Endodermal cell (in vitro differentiated cells): ENCODE data around the gene RIBC2. TPM values are rescaled to one million over a fixed set of nuclear protein-coding genes. Genes with fewer than 3 reads are reported as not detected.

Experiments used
- DNase-seq: peaks from one replicate; pipeline ENCODE4 v3.0.0-alpha.2; 2017
- H3K27ac ChIP-seq: 2 replicates; pipeline ENCODE4 v1.5.1; 2013; ENCODE audit warnings: mild to moderate bottlenecking, low read depth, low read length, moderate library complexity
- H3K27me3 ChIP-seq: 2 replicates; pipeline ENCODE4 v1.6.1; 2013; ENCODE audit warnings: mild to moderate bottlenecking, low read length, moderate library complexity; ENCODE audit not compliant: insufficient read depth, control insufficient read depth, poor library complexity, severe bottlenecking
- H3K36me3 ChIP-seq: 2 replicates; pipeline ENCODE4 v1.7.0; 2013; ENCODE audit warnings: mild to moderate bottlenecking, low read length, moderate library complexity; ENCODE audit not compliant: control insufficient read depth, insufficient read depth
- H3K4me1 ChIP-seq: one replicate; pipeline ENCODE4 v1.7.0; 2013; ENCODE audit warnings: low read length; ENCODE audit not compliant: control insufficient read depth, insufficient read depth
- H3K4me3 ChIP-seq: 2 replicates; pipeline ENCODE4 v1.5.1; 2013; ENCODE audit warnings: mild to moderate bottlenecking, low read length, moderate library complexity
- H3K9ac ChIP-seq: 2 replicates; pipeline ENCODE4 v1.6.1; 2013; ENCODE audit warnings: mild to moderate bottlenecking, low read length, moderate library complexity; ENCODE audit not compliant: poor library complexity, severe bottlenecking; ENCODE audit errors: extremely low read depth
- H3K9me3 ChIP-seq: 2 replicates; pipeline ENCODE4 v1.6.1; 2013; ENCODE audit warnings: mild to moderate bottlenecking, low read length, moderate library complexity; ENCODE audit not compliant: control insufficient read depth
- H3K27ac Mint-ChIP-seq: 2 replicates; pipeline ENCODE4 v1.8.0; 2020; ENCODE audit warnings: mixed read lengths
- H3K27me3 Mint-ChIP-seq: 2 replicates; pipeline ENCODE4 v1.8.0; 2021; ENCODE audit warnings: mild to moderate bottlenecking, mixed read lengths; ENCODE audit not compliant: insufficient read depth
- H3K36me3 Mint-ChIP-seq: 2 replicates; pipeline ENCODE4 v1.8.0; 2020; ENCODE audit warnings: low read depth, mixed read lengths
- H3K4me1 Mint-ChIP-seq: 2 replicates; pipeline ENCODE4 v1.8.0; 2020; ENCODE audit warnings: mixed read lengths
- H3K4me3 Mint-ChIP-seq: 2 replicates; pipeline ENCODE4 v1.8.0; 2020; ENCODE audit warnings: mild to moderate bottlenecking, moderate library complexity, mixed read lengths
- H3K9me3 Mint-ChIP-seq: 2 replicates; pipeline ENCODE4 v1.8.0; 2020; ENCODE audit warnings: mild to moderate bottlenecking, mixed read lengths
- CTCF ChIP-seq: fragments of 200-600 bp; sonication (generic); conservative IDR thresholded peaks from 2 replicates; pipeline ENCODE4 v1.5.0; 2021; ENCODE audit warnings: antibody characterized with exemption, mild to moderate bottlenecking
- WGBS, 2 experiments: methylation state at CpG; one replicate each; pipeline versions ENCODE4 v1.1.5 to v1.1.7; 2013; ENCODE audit warnings: missing lambda C conversion rate in 2 of 2, mixed read lengths in 1 of 2; ENCODE audit not compliant: insufficient coverage in 1 of 2, insufficient read length in 1 of 2; 5-methylcytosine and 5-hydroxymethylcytosine counted together
- total RNA-seq, 2 donors: library from RNA; stranded (reverse); fragmentation: NEBNext Ultra II Directional in 1 of 2; extraction: Animal tissue kit (Norgen Biotek cat#: 25700) in 1 of 2; gene quantifications; 2 replicates in 1 of 2; 3 replicates in 1 of 2; pipeline ENCODE4 v1.2.1, GENCODE V29; 2021

Gene RIBC2
- total RNA-seq, 2 donors from 2014 or later, result 10.6 to 15.2 TPM

GRCh38 chr22:45389546-45389945 lies 23.9 kb upstream of the RIBC2 start:
- DNase-seq, result no peak
- H3K36me3 ChIP-seq, result no peaks in the 10 kb centered on the region
- no peak overlapping the region for H3K4me3 ChIP-seq
- Mint-ChIP-seq H3K4me1 (no peaks in the 10 kb centered on the region), H3K9me3 (no peaks in the 10 kb centered on the region), H3K27ac (no peak overlapping the region), H3K36me3 (no peaks in the 10 kb centered on the region), H3K4me3 (no peak overlapping the region), H3K27me3 (peaks cover 4% of the 10 kb centered on the region)
- no peak overlapping the region for H3K9ac ChIP-seq
- H3K27ac ChIP-seq, result no peak overlapping the region
- TF ChIP-seq CTCF, result no peak
- no peaks in the 10 kb centered on the region for H3K27me3 ChIP-seq
- H3K4me1 ChIP-seq, result no peaks in the 10 kb centered on the region
- H3K9me3 ChIP-seq, result no peaks in the 10 kb centered on the region
- 90 to 100% methylated on average over 1 to 3 of the region's 3 CpGs for WGBS, 2 experiments

GRCh38 chr22:45397806-45398205 lies 15.7 kb upstream of the RIBC2 start:
- no peaks in the 10 kb centered on the region for H3K27me3 Mint-ChIP-seq
- no peaks in the 10 kb centered on the region for H3K9me3 Mint-ChIP-seq
- H3K27ac Mint-ChIP-seq, result no peak overlapping the region
- no peaks in the 10 kb centered on the region for H3K4me1 Mint-ChIP-seq
- no peak overlapping the region for H3K4me3 Mint-ChIP-seq
- H3K27ac ChIP-seq, result no peak overlapping the region
- DNase-seq, result peak; percentile 72
- no peak overlapping the region for H3K9ac ChIP-seq
- no peaks in the 10 kb centered on the region for H3K27me3 ChIP-seq
- no peaks in the 10 kb centered on the region for H3K36me3 Mint-ChIP-seq
- H3K4me1 ChIP-seq, result no peaks in the 10 kb centered on the region
- WGBS, 2 experiments, result 89 to 93% methylated on average over 5 of the region's 5 CpGs
- H3K9me3 ChIP-seq, result peaks cover 9% of the 10 kb centered on the region
- H3K36me3 ChIP-seq, result no peaks in the 10 kb centered on the region
- no peak overlapping the region for H3K4me3 ChIP-seq
- peak; percentile 63 for TF ChIP-seq CTCF

- H3K36me3 Mint-ChIP-seq, result no peaks in the 10 kb centered on the region
- Histone ChIP-seq H3K27me3 (no peaks in the 10 kb centered on the region), H3K36me3 (no peaks in the 10 kb centered on the region), H3K4me3 (no peak overlapping the region), H3K9ac (no peak overlapping the region), H3K9me3 (peaks cover 9% of the 10 kb centered on the region), H3K27ac (no peak overlapping the region), H3K4me1 (no peaks in the 10 kb centered on the region)
- no peak for TF ChIP-seq CTCF
- no peak overlapping the region for H3K4me3 Mint-ChIP-seq
- DNase-seq, result no peak
- H3K27ac Mint-ChIP-seq, result no peak overlapping the region
- no peaks in the 10 kb centered on the region for H3K4me1 Mint-ChIP-seq
- H3K9me3 Mint-ChIP-seq, result no peaks in the 10 kb centered on the region
- 92 to 95% methylated on average over 12 to 13 of the region's 13 CpGs for WGBS, 2 experiments
- H3K27me3 Mint-ChIP-seq, result no peaks in the 10 kb centered on the region
These were observed 15.3 kb upstream of the RIBC2 start for GRCh38 chr22:45398214-45398613.
